Mesenchymal stem cell (in vitro differentiated cells and primary cell): ENCODE results near the gene TACR2.

Experiments
- DNase-seq: peaks from one replicate; pipeline ENCODE4 v3.0.0-alpha.2; 2013
- H2AFZ ChIP-seq: one replicate; pipeline ENCODE4 v1.6.1; 2013; ENCODE audit warnings: low read depth, mild to moderate bottlenecking, control low read depth, inconsistent platforms, low read length, moderate library complexity
- H2AK5ac ChIP-seq: 2 replicates; pipeline ENCODE4 v1.6.1; 2013; ENCODE audit warnings: low read length, moderate library complexity, mild to moderate bottlenecking, inconsistent platforms; ENCODE audit not compliant: severe bottlenecking
- H2BK120ac ChIP-seq: one replicate; pipeline ENCODE4 v1.6.1; 2013; ENCODE audit warnings: low read depth, mild to moderate bottlenecking, inconsistent platforms, low read length, moderate library complexity
- H2BK12ac ChIP-seq, 2 experiments: one replicate each; pipeline ENCODE4 v1.6.1; 2013; ENCODE audit warnings: inconsistent platforms in 2 of 2, low read length in 2 of 2, mild to moderate bottlenecking in 2 of 2, moderate library complexity in 2 of 2, control low read depth in 1 of 2
- H2BK15ac ChIP-seq: one replicate; pipeline ENCODE4 v1.6.1; 2013; ENCODE audit warnings: mild to moderate bottlenecking, low read depth, inconsistent platforms; ENCODE audit not compliant: poor library complexity, severe bottlenecking
- H2BK5ac ChIP-seq: 2 replicates; pipeline ENCODE4 v1.6.1; 2013; ENCODE audit warnings: low read depth, mild to moderate bottlenecking, low read length, control low read depth, inconsistent platforms; ENCODE audit not compliant: poor library complexity, severe bottlenecking
- H3K14ac ChIP-seq, 2 experiments: one replicate each; pipeline ENCODE4 v1.6.1; 2013; ENCODE audit warnings: inconsistent platforms in 2 of 2, low read length in 2 of 2, control low read depth in 1 of 2, mild to moderate bottlenecking in 1 of 2, moderate library complexity in 1 of 2
- H3K18ac ChIP-seq, 2 experiments: one replicate each; pipeline ENCODE4 v1.6.1; 2013; ENCODE audit warnings: inconsistent platforms in 2 of 2, low read length in 2 of 2, control low read depth in 1 of 2, low read depth in 1 of 2, mild to moderate bottlenecking in 1 of 2
- H3K23ac ChIP-seq, 2 experiments: one replicate each; pipeline ENCODE4 v1.6.1; 2013; ENCODE audit warnings: inconsistent platforms in 2 of 2, low read length in 2 of 2, mild to moderate bottlenecking in 2 of 2, moderate library complexity in 2 of 2, control low read depth in 1 of 2
- H3K27ac ChIP-seq: 2 replicates; pipeline ENCODE4 v1.5.1; 2013; ENCODE audit warnings: mild to moderate bottlenecking, moderate library complexity, low read length, control low read depth, inconsistent platforms; ENCODE audit not compliant: poor library complexity, severe bottlenecking
- H3K27me3 ChIP-seq, 2 experiments: 2 replicates each; pipeline versions ENCODE4 v1.6.1 to v1.7.0; 2013; ENCODE audit warnings: low read length in 2 of 2, mild to moderate bottlenecking in 2 of 2, moderate library complexity in 2 of 2, control low read depth in 1 of 2, inconsistent platforms in 1 of 2; ENCODE audit not compliant: control insufficient read depth in 1 of 2, insufficient read depth in 1 of 2
- H3K36me3 ChIP-seq, 2 experiments: 2 replicates each; pipeline versions ENCODE4 v1.6.1 to v1.7.0; 2013; ENCODE audit warnings: low read length in 2 of 2, control low read depth in 1 of 2, inconsistent platforms in 1 of 2, low read depth in 1 of 2, mild to moderate bottlenecking in 1 of 2; ENCODE audit not compliant: insufficient read depth in 2 of 2, control insufficient read depth in 1 of 2
- H3K4ac ChIP-seq, 2 experiments: one replicate each; pipeline ENCODE4 v1.6.1; 2013; ENCODE audit warnings: inconsistent platforms in 2 of 2, low read length in 2 of 2, mild to moderate bottlenecking in 2 of 2, moderate library complexity in 2 of 2, control low read depth in 1 of 2, low read depth in 1 of 2
- H3K4me1 ChIP-seq: 2 replicates; pipeline ENCODE4 v1.6.1; 2013; ENCODE audit warnings: low read depth, low read length, control low read depth; ENCODE audit not compliant: control insufficient read depth, insufficient read depth
- H3K4me2 ChIP-seq: 2 replicates; pipeline ENCODE4 v1.6.1; 2013; ENCODE audit warnings: low read length, mild to moderate bottlenecking, inconsistent platforms; ENCODE audit not compliant: poor library complexity, severe bottlenecking
- H3K4me3 ChIP-seq, 2 experiments: 2 replicates each; pipeline versions ENCODE4 v1.5.1 to v1.7.0; 2013; ENCODE audit warnings: low read length in 2 of 2, mild to moderate bottlenecking in 2 of 2, control low read depth in 1 of 2, low read depth in 1 of 2; ENCODE audit not compliant: insufficient read depth in 1 of 2
- H3K79me1 ChIP-seq: replicated peaks from 2 replicates; pipeline ENCODE4 v1.6.1; 2013; ENCODE audit warnings: mild to moderate bottlenecking, control low read depth, low read length, inconsistent platforms; ENCODE audit not compliant: poor library complexity, severe bottlenecking
- H3K9ac ChIP-seq: 2 replicates; pipeline ENCODE4 v1.7.0; 2013; ENCODE audit warnings: mild to moderate bottlenecking, low read length, moderate library complexity
- H3K9me3 ChIP-seq: 2 replicates; pipeline ENCODE4 v1.7.0; 2013; ENCODE audit warnings: mild to moderate bottlenecking, low read length; ENCODE audit not compliant: control insufficient read depth
- H4K8ac ChIP-seq: one replicate; pipeline ENCODE4 v1.6.1; 2013; ENCODE audit warnings: inconsistent platforms, mild to moderate bottlenecking, low read length, moderate library complexity
- H4K91ac ChIP-seq: one replicate; pipeline ENCODE4 v1.6.1; 2013; ENCODE audit warnings: mild to moderate bottlenecking, low read length, inconsistent platforms
- WGBS: methylation state at CpG from one replicate; pipeline ENCODE4 v1.1.7; 2013; ENCODE audit warnings: mixed read lengths; 5-methylcytosine and 5-hydroxymethylcytosine counted together

TACR2 gene

DNA sequence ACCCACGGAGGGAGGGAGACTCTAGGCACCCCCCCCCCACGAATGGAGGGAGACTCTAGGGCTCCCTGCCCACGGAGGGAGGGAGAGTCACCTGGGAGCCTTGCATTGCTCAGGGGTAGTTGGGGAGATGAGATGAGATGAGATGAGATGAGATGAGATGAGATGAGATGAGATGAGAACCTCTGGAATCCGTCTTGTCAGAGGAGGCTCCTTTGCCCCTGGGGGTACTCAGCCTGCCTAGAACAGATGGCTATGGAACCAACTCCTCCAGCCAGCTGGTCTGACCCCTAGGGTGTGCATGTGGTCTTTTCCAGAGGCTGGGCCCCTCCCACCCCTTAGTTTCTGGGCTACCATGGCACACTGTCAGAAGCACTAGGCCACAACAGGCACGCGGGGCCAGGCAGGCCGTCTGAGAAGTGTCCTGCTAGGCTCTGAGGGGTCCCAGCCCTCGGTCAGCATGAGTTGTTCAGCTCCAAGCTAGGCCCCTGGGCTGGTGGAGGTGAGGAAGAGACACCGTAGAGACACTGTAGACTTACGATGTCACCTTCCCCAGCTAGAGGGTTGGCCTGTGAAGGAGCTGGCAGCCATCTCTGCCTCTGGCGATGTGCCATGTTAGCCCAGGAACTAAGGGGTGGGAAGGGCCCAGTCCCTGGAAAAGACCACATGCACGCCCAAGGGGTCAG lies 43.3 kb upstream of the TACR2 start:
- peak overlapping the region; percentile 23 to 50 for H3K18ac ChIP-seq
- H2BK120ac ChIP-seq, result peak overlapping the region; percentile 23

DNA sequence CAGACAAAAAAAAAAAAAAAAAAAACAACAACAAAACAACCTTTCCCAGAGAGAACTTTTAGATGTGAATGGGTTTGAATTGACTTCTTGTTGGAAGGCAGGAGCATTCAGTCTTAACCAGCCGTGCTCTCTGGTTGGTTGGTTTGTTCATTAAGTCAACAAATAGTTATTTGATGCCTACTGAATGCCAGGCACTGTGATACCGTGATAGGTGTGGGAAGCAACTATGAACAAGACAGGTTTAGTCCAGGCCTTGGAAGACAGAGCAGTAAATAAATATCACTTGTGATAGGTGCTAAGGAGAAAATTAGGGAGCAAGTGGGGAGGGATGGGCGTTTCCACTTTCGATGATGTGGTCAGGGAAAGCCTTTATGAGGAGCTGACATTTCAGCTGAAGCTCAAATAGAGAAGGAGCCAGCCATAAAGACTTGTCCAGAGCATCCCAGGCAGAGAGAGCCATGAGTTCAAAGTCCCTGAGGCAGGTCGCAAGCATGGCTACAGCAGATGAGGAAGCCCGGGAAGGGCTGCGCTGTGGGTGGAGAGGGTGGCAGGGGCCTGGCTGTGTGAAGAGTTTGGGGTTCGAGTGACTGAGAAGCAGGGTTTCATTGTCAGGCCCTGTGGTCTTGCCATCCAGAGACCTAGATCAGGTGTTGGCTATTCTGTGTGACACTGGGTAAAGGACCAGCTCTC lies 42.5 kb upstream of the TACR2 start:
- Histone ChIP-seq H3K9me3 (no peaks in the 10 kb centered on the region), H3K27ac (no peak overlapping the region), H2BK5ac (no peak overlapping the region), H2AK5ac (no peak overlapping the region), H3K79me1 (peaks cover 12% of the 10 kb centered on the region), H3K18ac (no peak overlapping the region), H3K36me3 (peaks cover 0 to 4% of the 10 kb centered on the region in 2 experiments), H3K4ac (no peak overlapping the region), H3K4me1 (peaks cover 11% of the 10 kb centered on the region), H3K9ac (no peak overlapping the region), H2AFZ (no peak overlapping the region), H2BK120ac (no peak overlapping the region), H3K23ac (no peak overlapping the region), H2BK12ac (peak overlapping the region in 1 of 2 experiments; percentile 42), H3K27me3 (no peaks in the 10 kb centered on the region), H4K91ac (no peak overlapping the region), H3K4me3 (no peak overlapping the region), H2BK15ac (no peak overlapping the region), H3K4me2 (no peak overlapping the region), H4K8ac (no peak overlapping the region), H3K14ac (no peak overlapping the region)
- no peak for DNase-seq
- 95% methylated on average over 8 of the region's 8 CpGs for WGBS

More for the DNA sequence above, 43.3 kb upstream of the TACR2 start:
- Histone ChIP-seq H2BK15ac (peak overlapping the region; percentile 57), H3K4me1 (peaks cover 11% of the 10 kb centered on the region), H3K4me2 (no peak overlapping the region), H3K79me1 (peaks cover 12% of the 10 kb centered on the region), H3K4ac (peak overlapping the region in 1 of 2 experiments; percentile 30), H2AFZ (no peak overlapping the region), H3K27me3 (no peaks in the 10 kb centered on the region), H3K27ac (no peak overlapping the region), H3K9me3 (no peaks in the 10 kb centered on the region), H2AK5ac (no peak overlapping the region), H4K8ac (peak overlapping the region; percentile 57), H3K9ac (no peak overlapping the region), H2BK5ac (no peak overlapping the region), H3K23ac (peak overlapping the region in 1 of 2 experiments; percentile 38), H3K14ac (peak overlapping the region in 1 of 2 experiments; percentile 74), H3K36me3 (peaks cover 0 to 4% of the 10 kb centered on the region in 2 experiments), H3K4me3 (no peak overlapping the region), H2BK12ac (peak overlapping the region; percentile 70 to 88), H4K91ac (peak overlapping the region; percentile 23)
- DNase-seq, result no peak
- 88% methylated on average over 12 of the region's 12 CpGs for WGBS

DNA sequence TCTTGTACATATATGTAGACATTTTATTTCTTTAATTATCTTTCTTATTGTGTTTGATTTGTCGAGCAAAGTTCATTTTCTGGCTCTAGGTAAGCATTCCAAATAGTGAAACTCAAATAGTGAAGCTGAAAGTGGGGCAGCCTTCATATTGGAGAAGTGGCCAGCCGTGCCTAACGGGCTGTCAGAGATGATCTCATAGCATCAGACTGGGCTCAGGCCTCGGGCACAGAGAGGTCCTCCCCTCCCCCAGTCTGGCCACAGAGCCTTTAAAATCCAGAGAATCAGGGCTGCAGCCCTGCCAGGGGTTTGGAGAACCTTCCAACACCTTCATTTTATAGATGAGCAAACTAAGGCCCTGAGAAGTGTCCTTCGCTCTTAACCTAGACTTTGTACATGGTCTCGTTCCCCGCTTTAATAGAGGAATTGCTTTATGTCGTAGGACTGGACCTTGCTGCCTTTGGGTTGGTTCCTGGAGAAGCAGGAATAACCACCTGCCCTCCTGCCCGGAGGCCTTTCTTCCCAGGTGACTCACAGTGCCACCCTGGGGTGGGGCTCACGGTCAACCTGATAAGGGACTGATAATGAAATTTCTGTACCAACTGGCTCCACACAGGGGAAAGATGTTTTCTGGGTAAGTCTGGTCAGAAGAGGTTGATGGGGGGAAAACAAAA lies 41.8 kb upstream of the TACR2 start:
- peaks cover 11% of the 10 kb centered on the region for H3K4me1 ChIP-seq
- H2BK120ac ChIP-seq, result no peak overlapping the region
- no peak for DNase-seq
- no peak overlapping the region for H3K4me2 ChIP-seq
- H3K14ac ChIP-seq, result no peak overlapping the region
- no peak overlapping the region for H2BK5ac ChIP-seq
- H3K79me1 ChIP-seq, result peaks cover 12% of the 10 kb centered on the region
- no peak overlapping the region for H3K27ac ChIP-seq
- H3K4ac ChIP-seq, result no peak overlapping the region
- peaks cover 0 to 1% of the 10 kb centered on the region in 2 experiments for H3K27me3 ChIP-seq
- no peak overlapping the region for H2AFZ ChIP-seq
- H4K91ac ChIP-seq, result no peak overlapping the region
- H3K23ac ChIP-seq, result peak overlapping the region in 1 of 2 experiments; percentile 61
- WGBS, result 71% methylated on average over 9 of the region's 10 CpGs
- peak overlapping the region in 1 of 2 experiments; percentile 55 for H2BK12ac ChIP-seq
- H3K18ac ChIP-seq, result no peak overlapping the region
- no peak overlapping the region for H2BK15ac ChIP-seq
- H3K36me3 ChIP-seq, result peaks cover 0 to 4% of the 10 kb centered on the region in 2 experiments
- no peak overlapping the region for H3K4me3 ChIP-seq
- no peak overlapping the region for H4K8ac ChIP-seq
- H3K9ac ChIP-seq, result no peak overlapping the region
- no peaks in the 10 kb centered on the region for H3K9me3 ChIP-seq
- peak overlapping the region; percentile 17 for H2AK5ac ChIP-seq

DNA sequence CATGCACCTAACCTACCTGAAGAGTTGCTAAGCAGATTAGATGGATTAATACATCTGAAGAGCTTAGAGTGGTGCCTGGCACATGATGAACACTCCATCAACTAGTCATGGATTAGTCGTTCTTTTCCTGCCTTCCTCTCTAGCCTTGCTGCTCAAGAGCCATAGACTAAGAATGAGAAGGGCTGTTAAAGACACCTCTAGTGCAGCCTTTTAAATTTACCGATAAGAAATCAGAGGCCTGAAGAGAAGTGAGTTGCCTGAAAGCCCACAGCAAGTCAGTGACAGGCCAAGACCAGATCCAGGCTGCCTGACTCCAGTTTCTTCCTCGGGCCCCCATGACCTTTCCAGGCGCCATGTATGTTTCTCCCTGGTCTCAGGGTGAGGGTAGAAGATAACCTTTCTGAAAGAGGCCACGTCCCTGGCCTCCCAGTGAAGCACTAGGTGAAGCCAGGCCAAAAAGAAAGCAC lies 41.1 kb upstream of the TACR2 start:
- H2AK5ac ChIP-seq, result no peak overlapping the region
- H3K27me3 ChIP-seq, result peaks cover 0 to 9% of the 10 kb centered on the region in 2 experiments
- no peak overlapping the region for H2AFZ ChIP-seq
- H3K4me3 ChIP-seq, result no peak overlapping the region
- H2BK15ac ChIP-seq, result no peak overlapping the region
- 76% methylated on average over 5 of the region's 5 CpGs for WGBS
- no peak overlapping the region for H3K14ac ChIP-seq
- no peak overlapping the region for H3K23ac ChIP-seq
- H4K91ac ChIP-seq, result no peak overlapping the region
- no peak overlapping the region for H2BK5ac ChIP-seq
- no peak overlapping the region for H3K4me2 ChIP-seq
- H4K8ac ChIP-seq, result no peak overlapping the region
- H3K79me1 ChIP-seq, result peaks cover 12% of the 10 kb centered on the region
- peaks cover 0 to 4% of the 10 kb centered on the region in 2 experiments for H3K36me3 ChIP-seq
- no peak overlapping the region for H3K9ac ChIP-seq
- no peak overlapping the region for H3K18ac ChIP-seq
- DNase-seq, result no peak
- peaks cover 11% of the 10 kb centered on the region for H3K4me1 ChIP-seq
- peak overlapping the region; percentile 46 for H2BK120ac ChIP-seq
- H2BK12ac ChIP-seq, result peak overlapping the region in 1 of 2 experiments; percentile 93
- no peak overlapping the region for H3K27ac ChIP-seq
- H3K9me3 ChIP-seq, result no peaks in the 10 kb centered on the region
- no peak overlapping the region for H3K4ac ChIP-seq
